Rectal smooth muscle tissue (tissue), 1 donor: ENCODE data around the gene TRIAP1.
A peak's percentile ranks its signal among the peaks of the same experiment; 100 is the strongest.
"Not testable (repeated sequence)": the region's sequence is repeated elsewhere in the genome, so short reads cannot be mapped to it uniquely, and the experiment has no call there.

ENCODE experiments used
- H3K27ac ChIP-seq: one replicate; pipeline ENCODE4 v1.7.0; 2013; ENCODE audit warnings: low read depth, low read length, inconsistent platforms
- H3K27me3 ChIP-seq: one replicate; pipeline ENCODE4 v1.7.0; 2013; ENCODE audit warnings: low read length; ENCODE audit not compliant: control insufficient read depth, insufficient read depth
- H3K36me3 ChIP-seq: one replicate; pipeline ENCODE4 v1.7.0; 2013; ENCODE audit warnings: low read length; ENCODE audit not compliant: control insufficient read depth, insufficient read depth
- H3K4me1 ChIP-seq: one replicate; pipeline ENCODE4 v1.7.0; 2013; ENCODE audit warnings: low read length; ENCODE audit not compliant: control insufficient read depth, insufficient read depth
- H3K4me3 ChIP-seq: one replicate; pipeline ENCODE4 v1.7.0; 2013; ENCODE audit warnings: low read length
- H3K9ac ChIP-seq: one replicate; pipeline ENCODE4 v1.7.0; 2013; ENCODE audit warnings: low read length

Gene TRIAP1

GRCh38 chr12:120445911-120446843, at the start of gene TRIAP1, which contains the start of gene GATC:
Gene TRIAP1 (minus strand): TSS chr12:120446384. CDS start chr12:120446372, 12 bp downstream.
Gene GATC (plus strand): TSS chr12:120446444. CDS start chr12:120446481, 37 bp downstream.
- Histone ChIP-seq H3K27ac (peak within 1 kb of the TSS; percentile 91), H3K4me3 (peak within 1 kb of the TSS; percentile 84), H3K9ac (peak within 1 kb of the TSS; percentile 72), H3K36me3 (peaks cover 7% of the 10 kb centered on the region), H3K27me3 (no peaks in the 10 kb centered on the region), H3K4me1 (peaks cover 8% of the 10 kb centered on the region)

- peaks cover 6% of the 10 kb centered on the region for H3K36me3 ChIP-seq
- H3K4me1 ChIP-seq, result peaks cover 6% of the 10 kb centered on the region
- no peaks in the 10 kb centered on the region for H3K27me3 ChIP-seq
- peak overlapping the region; percentile 90 for H3K27ac ChIP-seq
- H3K4me3 ChIP-seq, result peak overlapping the region; percentile 70
- H3K9ac ChIP-seq, result no peak overlapping the region
Measured at GRCh38 chr12:120495186-120495730, 49.1 kb upstream of the TRIAP1 start.

- no peaks in the 10 kb centered on the region for H3K27me3 ChIP-seq
- H3K36me3 ChIP-seq, result no peaks in the 10 kb centered on the region
- H3K27ac ChIP-seq, result no peak overlapping the region
- no peak overlapping the region for H3K9ac ChIP-seq
- no peaks in the 10 kb centered on the region for H3K4me1 ChIP-seq
- no peak overlapping the region for H3K4me3 ChIP-seq
Measured at GRCh38 chr12:120490833-120491512, 44.8 kb upstream of the TRIAP1 start.

- H3K9ac ChIP-seq, result no peak overlapping the region
- H3K27ac ChIP-seq, result no peak overlapping the region
- H3K27me3 ChIP-seq, result no peaks in the 10 kb centered on the region
- no peak overlapping the region for H3K4me3 ChIP-seq
- H3K36me3 ChIP-seq, result no peaks in the 10 kb centered on the region
- H3K4me1 ChIP-seq, result no peaks in the 10 kb centered on the region
Measured at GRCh38 chr12:120490325-120490724, 44.1 kb upstream of the TRIAP1 start.

GRCh38 chr12:120489018-120489417, 42.8 kb upstream of the TRIAP1 start:
- Histone ChIP-seq H3K4me3 (no peak overlapping the region), H3K4me1 (no peaks in the 10 kb centered on the region), H3K36me3 (no peaks in the 10 kb centered on the region), H3K27me3 (no peaks in the 10 kb centered on the region), H3K9ac (no peak overlapping the region), H3K27ac (no peak overlapping the region)

GRCh38 chr12:120488057-120488640, 42.0 kb upstream of the TRIAP1 start:
- Histone ChIP-seq H3K27ac (no peak overlapping the region), H3K4me3 (no peak overlapping the region), H3K27me3 (no peaks in the 10 kb centered on the region), H3K9ac (no peak overlapping the region), H3K4me1 (no peaks in the 10 kb centered on the region), H3K36me3 (no peaks in the 10 kb centered on the region)

- not testable (repeated sequence) for H3K27ac ChIP-seq, H3K27me3 ChIP-seq, H3K4me3 ChIP-seq, H3K9ac ChIP-seq, H3K36me3 ChIP-seq, H3K4me1 ChIP-seq
Measured at GRCh38 chr12:120487552-120487951, 41.4 kb upstream of the TRIAP1 start.

GRCh38 chr12:120485961-120486881, 40.0 kb upstream of the TRIAP1 start:
- Histone ChIP-seq H3K27ac (no peak overlapping the region), H3K4me1 (no peaks in the 10 kb centered on the region), H3K27me3 (no peaks in the 10 kb centered on the region), H3K4me3 (no peak overlapping the region), H3K36me3 (no peaks in the 10 kb centered on the region), H3K9ac (no peak overlapping the region)

- no peaks in the 10 kb centered on the region for H3K27me3 ChIP-seq
- no peak overlapping the region for H3K4me3 ChIP-seq
- no peaks in the 10 kb centered on the region for H3K4me1 ChIP-seq
- H3K9ac ChIP-seq, result no peak overlapping the region
- H3K27ac ChIP-seq, result no peak overlapping the region
- H3K36me3 ChIP-seq, result no peaks in the 10 kb centered on the region
Measured at GRCh38 chr12:120483621-120484020, 37.4 kb upstream of the TRIAP1 start.

GRCh38 chr12:120481022-120481767, 35.0 kb upstream of the TRIAP1 start:
- H3K4me3 ChIP-seq, result no peak overlapping the region
- H3K9ac ChIP-seq, result no peak overlapping the region
- H3K36me3 ChIP-seq, result no peaks in the 10 kb centered on the region
- H3K27ac ChIP-seq, result no peak overlapping the region
- H3K27me3 ChIP-seq, result no peaks in the 10 kb centered on the region
- no peaks in the 10 kb centered on the region for H3K4me1 ChIP-seq

GRCh38 chr12:120480211-120480610, 34.0 kb upstream of the TRIAP1 start:
- H3K27ac ChIP-seq, result no peak overlapping the region
- H3K36me3 ChIP-seq, result no peaks in the 10 kb centered on the region
- no peak overlapping the region for H3K4me3 ChIP-seq
- no peak overlapping the region for H3K9ac ChIP-seq
- H3K4me1 ChIP-seq, result no peaks in the 10 kb centered on the region
- no peaks in the 10 kb centered on the region for H3K27me3 ChIP-seq
